ENCODE measurements around the gene PYGL.

Gene PYGL

DNA sequence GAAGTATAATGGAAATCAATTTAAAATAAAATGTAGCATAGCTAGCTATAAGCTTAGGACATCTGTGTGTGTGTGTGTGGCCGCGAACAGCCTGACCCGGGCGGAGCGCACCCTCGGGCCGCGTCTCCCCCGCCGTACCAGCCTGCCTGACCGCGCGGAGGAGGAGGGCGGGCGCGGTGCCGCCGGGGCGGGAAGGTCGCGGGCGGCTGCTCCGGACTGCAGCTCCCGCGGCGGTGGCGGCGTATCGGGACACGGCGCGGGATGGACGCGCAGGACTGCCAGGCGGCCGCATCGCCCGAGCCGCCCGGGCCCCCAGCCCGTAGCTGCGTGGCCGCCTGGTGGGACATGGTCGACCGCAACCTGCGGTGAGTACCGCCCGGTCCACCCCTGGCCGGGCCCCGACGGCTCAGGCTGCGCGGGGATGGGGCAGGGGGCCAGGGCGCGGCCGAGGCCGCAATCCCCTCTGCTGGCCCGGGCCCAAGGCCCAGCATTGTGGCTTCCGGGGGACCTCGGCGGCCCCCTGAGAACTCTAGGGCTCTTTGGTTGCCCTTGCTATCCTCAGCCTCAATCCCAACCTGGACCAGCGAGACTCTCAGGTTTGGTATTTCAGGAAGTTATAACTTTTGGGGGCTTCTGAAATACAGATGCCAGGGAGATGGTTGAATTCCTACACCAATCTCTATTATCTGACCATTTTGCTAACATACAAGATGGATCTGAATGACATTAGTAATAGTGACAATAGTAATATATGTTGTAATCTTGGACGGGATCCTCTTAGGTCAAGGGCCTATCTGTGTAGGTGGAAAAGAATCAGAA lies 72.2 kb downstream of the PYGL start, which contains the start of gene ABHD12B:
Gene ABHD12B (plus strand): TSS at position 140 of the 819 bp plus-strand sequence. CDS start 122 bp downstream, at position 262.
- peak; percentile 25 for DNase-seq (ENCODE audit: low spot score)

DNA sequence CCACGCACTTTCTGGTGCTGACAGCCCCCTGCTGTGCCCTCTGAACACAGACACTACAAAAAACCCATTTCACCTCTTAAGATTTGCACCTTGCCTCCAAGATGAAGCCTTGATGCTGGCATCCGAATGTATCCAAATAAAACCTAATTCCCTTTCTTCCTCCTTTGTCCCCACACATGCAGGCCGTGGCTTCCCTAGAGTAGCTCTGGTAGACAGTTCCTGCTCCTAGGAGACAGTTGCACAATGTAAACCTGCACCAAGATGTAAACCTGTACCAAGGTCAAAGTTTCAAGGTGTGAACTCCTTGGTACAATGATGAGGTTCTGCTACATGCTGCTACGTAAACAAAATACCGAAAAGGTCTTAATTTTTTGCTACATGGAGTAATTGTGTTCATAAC lies 73.1 kb downstream of the PYGL start:
- no peak for DNase-seq (ENCODE audit: low spot score)

GRCh38 chr14:50865391-50866076 lies 78.7 kb downstream of the PYGL start:
- DNase-seq (ENCODE audit: low spot score), result no peak

GRCh38 chr14:50864946-50865345 lies 79.3 kb downstream of the PYGL start:
- no peak for DNase-seq (ENCODE audit: low spot score)

GRCh38 chr14:50864237-50864636 lies 80.0 kb downstream of the PYGL start:
- DNase-seq (ENCODE audit: low spot score), result no peak

DNA sequence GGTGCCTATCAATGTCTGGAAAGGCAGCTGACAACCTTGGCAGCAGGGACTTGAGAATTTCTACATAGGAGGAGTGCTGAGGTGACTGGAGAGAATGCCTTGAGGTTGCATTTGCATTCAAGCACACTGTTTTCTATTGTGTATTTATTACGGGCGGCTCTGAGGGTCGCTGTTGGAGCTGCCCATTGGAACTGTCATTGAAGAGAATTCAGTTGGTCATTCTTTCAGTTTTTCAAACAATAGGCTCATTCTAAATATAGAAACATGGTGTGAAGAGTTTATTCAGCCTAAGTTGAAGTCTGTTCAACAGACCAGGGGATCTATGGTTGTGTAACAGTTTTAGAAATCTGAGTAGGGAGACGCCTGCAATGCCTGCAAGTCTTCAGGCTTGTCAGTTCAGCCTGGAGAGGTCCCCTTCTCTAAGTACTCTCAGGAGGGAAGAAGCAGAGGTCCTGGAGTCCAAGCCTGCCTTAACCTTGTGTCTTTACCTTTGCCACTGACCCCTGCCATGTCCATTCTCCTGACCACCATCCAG lies 82.2 kb downstream of the PYGL start:
- no peak for DNase-seq (ENCODE audit: low spot score)

GRCh38 chr14:50860478-50861086 lies 83.7 kb downstream of the PYGL start:
- DNase-seq (ENCODE audit: low spot score), result peak; percentile 85

DNA sequence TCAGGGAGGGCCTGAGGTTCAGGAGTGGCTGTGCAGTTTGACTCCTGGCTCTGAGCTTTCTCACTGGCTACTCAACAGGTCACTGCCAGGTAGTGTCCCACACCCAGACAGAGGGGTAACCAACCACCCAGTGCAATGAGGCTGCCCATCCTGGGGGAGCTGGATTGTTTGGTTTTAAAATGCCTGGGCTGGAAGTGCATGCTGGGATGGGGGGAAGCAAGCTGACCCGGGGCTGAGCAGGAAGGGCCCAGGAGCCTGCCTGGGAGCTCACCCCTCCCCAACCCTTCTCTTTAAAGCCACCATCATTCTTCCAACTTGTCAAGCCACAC lies 85.0 kb downstream of the PYGL start:
- no peak for DNase-seq (ENCODE audit: low spot score)

DNA sequence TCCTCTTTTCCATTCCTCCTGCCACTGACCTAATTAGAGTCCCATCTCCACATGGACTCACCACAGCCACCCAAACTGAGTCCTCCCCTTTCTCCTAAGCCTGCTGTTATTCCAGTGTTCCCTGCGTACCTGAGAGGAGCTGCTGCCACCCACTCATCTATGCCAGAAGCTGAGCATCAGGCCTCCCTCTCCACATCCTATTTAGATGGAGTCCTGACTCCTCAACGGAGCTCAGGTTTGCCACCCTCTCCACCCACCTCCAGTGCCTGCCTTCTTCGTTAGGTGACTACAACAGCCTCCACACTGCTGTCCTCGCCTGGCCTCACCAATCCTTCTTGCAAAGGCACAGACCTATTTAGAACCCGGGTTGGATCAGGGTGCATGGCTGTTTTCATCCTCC lies 87.6 kb downstream of the PYGL start:
- DNase-seq (ENCODE audit: low spot score), result no peak

- DNase-seq (ENCODE audit: low spot score), result no peak
Observed at GRCh38 chr14:50855558-50855957, 88.7 kb downstream of the PYGL start.
